Endothelial cell (in vitro differentiated cells): ENCODE data around the gene UTP14A. TPM values are rescaled to one million over a fixed set of nuclear protein-coding genes. Genes with fewer than 3 reads are reported as not detected.
A peak's percentile ranks its signal among the peaks of the same experiment; 100 is the strongest.

ENCODE experiments used
- DNase-seq: peaks from one replicate; pipeline ENCODE4 v3.0.0; 2021; ENCODE audit warnings: low spot score
- H3K27ac Mint-ChIP-seq: one replicate; pipeline ENCODE4 v1.8.0; 2021; ENCODE audit warnings: mixed read lengths, inconsistent platforms; ENCODE audit not compliant: unreplicated experiment
- H3K27me3 Mint-ChIP-seq: one replicate; pipeline ENCODE4 v1.8.0; 2021; ENCODE audit warnings: mild to moderate bottlenecking, moderate library complexity, mixed read lengths, inconsistent platforms; ENCODE audit not compliant: unreplicated experiment
- H3K36me3 Mint-ChIP-seq: one replicate; pipeline ENCODE4 v1.8.0; 2021; ENCODE audit warnings: mild to moderate bottlenecking, low read depth, mixed read lengths, inconsistent platforms; ENCODE audit not compliant: unreplicated experiment
- H3K4me1 Mint-ChIP-seq: one replicate; pipeline ENCODE4 v1.8.0; 2021; ENCODE audit warnings: mild to moderate bottlenecking, mixed read lengths, inconsistent platforms; ENCODE audit not compliant: unreplicated experiment
- H3K4me3 Mint-ChIP-seq: one replicate; pipeline ENCODE4 v1.8.0; 2021; ENCODE audit warnings: mild to moderate bottlenecking, mixed read lengths, inconsistent platforms; ENCODE audit not compliant: unreplicated experiment
- H3K9me3 Mint-ChIP-seq: one replicate; pipeline ENCODE4 v1.8.0; 2021; ENCODE audit warnings: mixed read lengths, inconsistent platforms; ENCODE audit not compliant: unreplicated experiment
- total RNA-seq: library from RNA; stranded (reverse); fragmentation: NEBNext Ultra II Directional; extraction: Animal tissue kit (Norgen Biotek cat#: 25700); gene quantifications from one replicate; pipeline ENCODE4 v1.2.1, GENCODE V29; 2021; ENCODE audit not compliant: unreplicated experiment
- TF ChIP-seq, protein P1 (sequence below): fragments of 200-600 bp; sonication (generic); IDR thresholded peaks from one replicate; pipeline ENCODE4 v1.5.0; 2021; ENCODE audit warnings: antibody characterized with exemption; ENCODE audit not compliant: unreplicated experiment

Gene UTP14A
- total RNA-seq, 1 donor from 2014 or later = 22.1 TPM

DNA sequence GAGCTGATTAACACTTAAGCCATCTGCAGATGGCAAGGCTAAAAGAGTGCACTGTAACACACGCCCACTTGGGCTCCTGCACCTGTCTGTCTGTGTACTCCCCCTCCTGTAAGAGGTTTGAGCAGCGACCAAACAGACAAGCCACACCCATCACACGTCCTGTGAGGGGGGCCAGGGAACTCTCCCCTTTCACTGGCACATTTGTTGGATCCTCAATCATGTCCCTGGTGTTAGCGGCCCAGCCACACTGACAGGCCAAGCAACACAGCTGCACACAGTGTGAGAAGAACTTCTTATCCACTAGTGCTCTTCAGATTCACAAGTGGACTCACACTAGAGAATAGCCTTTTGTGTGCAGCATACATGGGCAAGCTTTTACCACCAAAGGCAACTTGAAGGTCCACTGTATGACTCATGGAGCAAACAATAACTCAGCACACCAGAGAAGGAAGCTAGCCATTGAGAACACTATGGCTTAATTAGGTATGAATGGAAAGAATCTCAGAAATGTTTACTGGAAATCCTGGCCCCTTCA lies 29.1 kb upstream of the UTP14A start:
- no peak for DNase-seq
- Mint-ChIP-seq H3K9me3 (no peaks in the 10 kb centered on the region), H3K27me3 (no peaks in the 10 kb centered on the region), H3K4me1 (no peaks in the 10 kb centered on the region), H3K27ac (no peak overlapping the region), H3K36me3 (no peaks in the 10 kb centered on the region), H3K4me3 (no peak overlapping the region)
- TF ChIP-seq, protein P1, sequence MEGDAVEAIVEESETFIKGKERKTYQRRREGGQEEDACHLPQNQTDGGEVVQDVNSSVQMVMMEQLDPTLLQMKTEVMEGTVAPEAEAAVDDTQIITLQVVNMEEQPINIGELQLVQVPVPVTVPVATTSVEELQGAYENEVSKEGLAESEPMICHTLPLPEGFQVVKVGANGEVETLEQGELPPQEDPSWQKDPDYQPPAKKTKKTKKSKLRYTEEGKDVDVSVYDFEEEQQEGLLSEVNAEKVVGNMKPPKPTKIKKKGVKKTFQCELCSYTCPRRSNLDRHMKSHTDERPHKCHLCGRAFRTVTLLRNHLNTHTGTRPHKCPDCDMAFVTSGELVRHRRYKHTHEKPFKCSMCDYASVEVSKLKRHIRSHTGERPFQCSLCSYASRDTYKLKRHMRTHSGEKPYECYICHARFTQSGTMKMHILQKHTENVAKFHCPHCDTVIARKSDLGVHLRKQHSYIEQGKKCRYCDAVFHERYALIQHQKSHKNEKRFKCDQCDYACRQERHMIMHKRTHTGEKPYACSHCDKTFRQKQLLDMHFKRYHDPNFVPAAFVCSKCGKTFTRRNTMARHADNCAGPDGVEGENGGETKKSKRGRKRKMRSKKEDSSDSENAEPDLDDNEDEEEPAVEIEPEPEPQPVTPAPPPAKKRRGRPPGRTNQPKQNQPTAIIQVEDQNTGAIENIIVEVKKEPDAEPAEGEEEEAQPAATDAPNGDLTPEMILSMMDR = no peak

DNA sequence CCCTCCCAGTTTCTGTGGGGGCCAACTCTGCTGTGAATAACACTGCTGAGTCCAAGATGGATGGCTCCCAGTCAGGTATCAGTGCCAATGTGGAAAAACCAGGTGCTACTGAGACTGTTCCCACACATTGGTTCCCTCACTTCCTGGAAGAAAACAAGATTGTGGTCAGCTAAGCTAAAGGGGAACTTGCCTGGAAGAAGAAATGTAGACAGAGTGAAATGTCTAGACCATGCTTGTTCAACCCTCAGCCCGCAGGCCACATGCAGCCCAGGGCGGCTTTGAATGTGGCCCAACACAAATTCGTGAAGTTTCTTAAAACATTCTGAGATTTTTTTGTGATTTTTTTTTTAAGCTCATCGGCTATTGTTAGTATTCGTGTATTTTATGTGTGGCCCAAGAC lies 28.6 kb upstream of the UTP14A start:
- H3K36me3 Mint-ChIP-seq = no peaks in the 10 kb centered on the region
- H3K27me3 Mint-ChIP-seq = no peaks in the 10 kb centered on the region
- H3K27ac Mint-ChIP-seq = no peak overlapping the region
- TF ChIP-seq, protein P1 = no peak
- H3K4me1 Mint-ChIP-seq = no peaks in the 10 kb centered on the region
- H3K4me3 Mint-ChIP-seq = no peak overlapping the region
- H3K9me3 Mint-ChIP-seq = no peaks in the 10 kb centered on the region
- DNase-seq = no peak

DNA sequence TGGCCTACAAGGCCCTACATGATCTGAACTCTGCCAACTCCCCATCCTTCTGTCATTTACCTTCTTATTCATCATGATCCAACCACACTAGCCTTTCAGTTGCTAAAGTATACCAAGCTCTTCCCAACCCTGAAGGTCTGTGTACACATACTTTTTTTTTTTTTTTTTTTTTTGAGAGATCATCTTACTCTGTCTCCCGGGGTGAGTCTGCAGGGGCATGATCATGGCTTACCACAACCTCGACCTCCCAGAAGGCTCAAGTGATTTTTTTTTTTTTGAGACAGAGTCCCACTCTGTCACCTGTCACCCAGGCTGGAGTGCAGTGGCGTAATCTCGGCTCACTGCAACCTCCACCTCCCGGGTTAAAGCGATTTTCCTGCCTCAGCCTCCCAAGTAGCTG lies 5.9 kb upstream of the UTP14A start:
- DNase-seq = no peak
- H3K4me3 Mint-ChIP-seq = no peak overlapping the region
- no peaks in the 10 kb centered on the region for H3K9me3 Mint-ChIP-seq
- H3K36me3 Mint-ChIP-seq = no peaks in the 10 kb centered on the region
- H3K27me3 Mint-ChIP-seq = no peaks in the 10 kb centered on the region
- TF ChIP-seq, protein P1 = no peak
- H3K27ac Mint-ChIP-seq = no peak overlapping the region
- no peaks in the 10 kb centered on the region for H3K4me1 Mint-ChIP-seq

DNA sequence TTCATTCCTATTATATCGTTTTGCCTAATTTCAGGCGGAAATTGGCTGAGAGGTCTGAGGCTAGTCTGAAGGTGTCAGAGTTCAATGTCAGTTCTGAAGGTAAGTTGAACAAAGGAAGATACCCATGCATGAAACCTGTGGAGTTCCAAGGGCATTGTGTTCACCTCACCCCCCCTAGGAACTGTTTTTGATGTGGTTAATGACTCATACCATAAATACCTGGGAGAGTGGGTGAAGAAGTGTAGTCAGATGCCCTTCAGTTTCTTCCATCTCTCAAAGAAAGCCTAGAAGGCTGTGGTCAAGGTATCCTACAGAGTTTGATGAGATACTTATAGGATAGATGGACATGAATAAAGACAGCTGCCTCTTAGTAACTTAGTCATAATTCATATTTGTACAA lies 2.7 kb downstream of the UTP14A start:
- no peaks in the 10 kb centered on the region for H3K9me3 Mint-ChIP-seq
- no peak overlapping the region for H3K4me3 Mint-ChIP-seq
- H3K27ac Mint-ChIP-seq = no peak overlapping the region
- no peaks in the 10 kb centered on the region for H3K4me1 Mint-ChIP-seq
- no peak for DNase-seq
- H3K27me3 Mint-ChIP-seq = no peaks in the 10 kb centered on the region
- peaks cover 9% of the 10 kb centered on the region for H3K36me3 Mint-ChIP-seq
- TF ChIP-seq, protein P1 = no peak

DNA sequence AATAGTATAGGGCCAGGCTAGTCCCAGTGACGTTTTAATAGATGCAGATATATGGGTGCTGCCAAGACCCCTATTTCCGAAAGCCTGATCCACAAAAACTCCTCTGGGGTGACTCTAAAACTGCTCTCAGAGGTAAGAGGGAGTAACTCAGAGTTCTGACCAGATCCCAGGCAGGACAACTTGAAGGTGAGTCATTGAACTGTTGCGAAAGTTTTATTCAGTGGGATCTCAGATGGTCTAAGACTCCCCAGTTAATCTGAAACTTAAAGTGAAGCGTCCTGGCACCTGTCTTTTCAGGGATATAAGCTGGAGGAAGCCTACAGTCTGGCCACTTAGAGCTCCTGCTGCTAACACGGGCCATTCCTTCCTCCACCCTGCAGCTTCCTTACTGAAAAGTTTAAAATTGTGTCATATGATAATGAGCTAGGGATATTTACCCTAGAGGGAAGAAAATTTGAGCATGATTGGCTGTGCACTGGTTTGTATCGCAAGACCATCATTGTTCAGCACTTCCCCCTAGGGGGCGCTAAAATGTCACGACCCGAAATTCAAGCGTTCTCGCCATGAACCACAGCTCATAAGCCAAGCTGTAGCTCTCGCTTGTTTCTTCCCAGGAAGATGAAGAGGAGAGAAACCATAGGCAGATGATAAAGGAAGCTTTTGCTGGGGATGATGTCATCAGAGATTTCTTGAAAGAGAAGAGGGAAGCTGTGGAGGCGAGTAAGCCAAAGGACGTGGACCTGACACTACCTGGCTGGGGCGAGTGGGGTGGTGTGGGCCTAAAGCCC lies 19.5 kb downstream of the UTP14A start:
- TF ChIP-seq, protein P1 = peak; percentile 66

More for the DNA sequence above, 19.5 kb downstream of the UTP14A start:
- no peaks in the 10 kb centered on the region for H3K9me3 Mint-ChIP-seq
- H3K27ac Mint-ChIP-seq = no peak overlapping the region
- H3K27me3 Mint-ChIP-seq = no peaks in the 10 kb centered on the region
- H3K4me3 Mint-ChIP-seq = no peak overlapping the region
- DNase-seq = peak; percentile 69
- H3K36me3 Mint-ChIP-seq = peaks cover 16% of the 10 kb centered on the region
- no peaks in the 10 kb centered on the region for H3K4me1 Mint-ChIP-seq
